Neural progenitor cell (in vitro differentiated cells): ENCODE data around the gene RELL1. TPM values are rescaled to one million over a fixed set of nuclear protein-coding genes. Genes with fewer than 3 reads are reported as not detected.

Source experiments
- DNase-seq: peaks from one replicate; pipeline ENCODE4 v3.0.0-alpha.2; 2016; ENCODE audit warnings: low spot score
- H2AFZ ChIP-seq: fragments of 200-600 bp; sonication (generic); replicated peaks from 2 replicates; pipeline ENCODE4 v1.6.1; 2016; ENCODE audit warnings: antibody characterized with exemption
- H3F3A ChIP-seq: fragments of 200-600 bp; sonication (generic); 2 replicates; pipeline ENCODE4 v1.6.1; 2016; ENCODE audit warnings: antibody characterized with exemption, low read depth
- H3K27ac ChIP-seq: fragments of 200-600 bp; sonication (generic); 2 replicates; pipeline ENCODE4 v1.5.1; 2016; ENCODE audit warnings: mild to moderate bottlenecking
- H3K27me3 ChIP-seq: fragments of 200-600 bp; sonication (generic); 2 replicates; pipeline ENCODE4 v1.6.1; 2016; ENCODE audit warnings: mild to moderate bottlenecking, moderate library complexity
- H3K36me3 ChIP-seq: fragments of 200-600 bp; sonication (generic); 2 replicates; pipeline ENCODE4 v1.5.1; 2016
- H3K4me1 ChIP-seq: fragments of 200-600 bp; sonication (generic); 2 replicates; pipeline ENCODE4 v1.6.1; 2016; ENCODE audit warnings: mixed run types
- H3K4me2 ChIP-seq: fragments of 200-600 bp; sonication (generic); 2 replicates; pipeline ENCODE4 v1.6.1; 2016
- H3K4me3 ChIP-seq: fragments of 200-600 bp; sonication (generic); 2 replicates; pipeline ENCODE4 v1.5.1; 2016
- H3K79me2 ChIP-seq: fragments of 200-600 bp; sonication (generic); 2 replicates; pipeline ENCODE4 v1.6.1; 2016; ENCODE audit warnings: low read depth
- H3K9ac ChIP-seq: fragments of 200-600 bp; sonication (generic); 2 replicates; pipeline ENCODE4 v1.6.1; 2016
- H3K9me3 ChIP-seq: fragments of 200-600 bp; sonication (generic); 2 replicates; pipeline ENCODE4 v1.5.1; 2016; ENCODE audit warnings: low read depth
- H4K20me1 ChIP-seq: fragments of 200-600 bp; sonication (generic); 2 replicates; pipeline ENCODE4 v1.6.1; 2016; ENCODE audit warnings: low read depth
- H3K27ac Mint-ChIP-seq: 3 replicates; pipeline ENCODE4 v1.8.0; 2021; ENCODE audit warnings: mixed read lengths
- H3K27me3 Mint-ChIP-seq: 2 replicates; pipeline ENCODE4 v1.8.0; 2022; ENCODE audit warnings: low read depth, mild to moderate bottlenecking, inconsistent platforms, moderate library complexity, mixed read lengths; ENCODE audit not compliant: insufficient read depth
- H3K36me3 Mint-ChIP-seq: 3 replicates; pipeline ENCODE4 v1.8.0; 2021; ENCODE audit warnings: mixed read lengths
- H3K4me1 Mint-ChIP-seq: 3 replicates; pipeline ENCODE4 v1.8.0; 2021; ENCODE audit warnings: mixed read lengths
- H3K4me3 Mint-ChIP-seq: 3 replicates; pipeline ENCODE4 v1.8.0; 2021; ENCODE audit warnings: mild to moderate bottlenecking, moderate library complexity, mixed read lengths
- H3K9me3 Mint-ChIP-seq: 3 replicates; pipeline ENCODE4 v1.8.0; 2020; ENCODE audit warnings: mixed read lengths
- CTCF ChIP-seq: fragments of 200-600 bp; sonication (generic); IDR thresholded peaks from 2 replicates; pipeline ENCODE4 v1.5.1; 2017; ENCODE audit warnings: antibody characterized with exemption, mild to moderate bottlenecking
- EZH2 ChIP-seq: fragments of 200-600 bp; sonication (generic); IDR thresholded peaks from 2 replicates; pipeline ENCODE4 v1.6.1; 2017; ENCODE audit warnings: antibody characterized with exemption, mild to moderate bottlenecking, moderate library complexity
- EZH2phosphoT487 ChIP-seq: fragments of 200-600 bp; sonication (generic); IDR thresholded peaks from 2 replicates; pipeline ENCODE4 v1.6.1; 2017; ENCODE audit warnings: antibody characterized with exemption
- total RNA-seq: library from RNA; depleted of rRNA; stranded (reverse); fragments of >200 nt; gene quantifications from 2 replicates; pipeline ENCODE4 v1.2.3, GENCODE V29; 2015; ENCODE audit warnings: low replicate concordance

Gene RELL1
- total RNA-seq, 1 donor from 2014 or later = 12.1 TPM

- Mint-ChIP-seq H3K27me3 (no peaks in the 10 kb centered on the region), H3K27ac (no peak overlapping the region), H3K4me3 (no peak overlapping the region), H3K36me3 (no peaks in the 10 kb centered on the region), H3K4me1 (peaks cover 6% of the 10 kb centered on the region), H3K9me3 (no peaks in the 10 kb centered on the region)
- no peaks in the 10 kb centered on the region for H3K79me2 ChIP-seq
- no peak overlapping the region for H3K9ac ChIP-seq
- peaks cover 7% of the 10 kb centered on the region for H3F3A ChIP-seq
- no peaks in the 10 kb centered on the region for H3K9me3 ChIP-seq
- peaks cover 10% of the 10 kb centered on the region for H3K4me1 ChIP-seq
- H3K36me3 ChIP-seq = no peaks in the 10 kb centered on the region
- DNase-seq = no peak
- TF ChIP-seq CTCF = no peak
- no peak for TF ChIP-seq EZH2phosphoT487
- TF ChIP-seq EZH2 = no peak
- H3K27me3 ChIP-seq = no peaks in the 10 kb centered on the region
- no peak overlapping the region for H3K4me3 ChIP-seq
- H3K4me2 ChIP-seq = no peak overlapping the region
- no peak overlapping the region for H3K27ac ChIP-seq
- no peaks in the 10 kb centered on the region for H4K20me1 ChIP-seq
- no peak overlapping the region for H2AFZ ChIP-seq
Observed at GRCh38 chr4:37591349-37591748, 94.8 kb downstream of the RELL1 start.

GRCh38 chr4:37590016-37590415, 96.2 kb downstream of the RELL1 start:
- Histone ChIP-seq H4K20me1 (no peaks in the 10 kb centered on the region), H3F3A (peaks cover 7% of the 10 kb centered on the region), H3K4me3 (no peak overlapping the region), H3K4me2 (peak overlapping the region; percentile 16), H3K9ac (no peak overlapping the region), H3K36me3 (no peaks in the 10 kb centered on the region), H3K9me3 (no peaks in the 10 kb centered on the region), H3K27me3 (no peaks in the 10 kb centered on the region), H3K27ac (no peak overlapping the region), H3K79me2 (no peaks in the 10 kb centered on the region), H2AFZ (no peak overlapping the region), H3K4me1 (peaks cover 10% of the 10 kb centered on the region)
- H3K27me3 Mint-ChIP-seq = peaks cover 4% of the 10 kb centered on the region
- H3K4me3 Mint-ChIP-seq = no peak overlapping the region
- peaks cover 6% of the 10 kb centered on the region for H3K4me1 Mint-ChIP-seq
- TF ChIP-seq EZH2phosphoT487 = no peak
- no peak for TF ChIP-seq EZH2
- TF ChIP-seq CTCF = no peak
- H3K27ac Mint-ChIP-seq = no peak overlapping the region
- no peaks in the 10 kb centered on the region for H3K9me3 Mint-ChIP-seq
- H3K36me3 Mint-ChIP-seq = no peaks in the 10 kb centered on the region
- no peak for DNase-seq

DNA sequence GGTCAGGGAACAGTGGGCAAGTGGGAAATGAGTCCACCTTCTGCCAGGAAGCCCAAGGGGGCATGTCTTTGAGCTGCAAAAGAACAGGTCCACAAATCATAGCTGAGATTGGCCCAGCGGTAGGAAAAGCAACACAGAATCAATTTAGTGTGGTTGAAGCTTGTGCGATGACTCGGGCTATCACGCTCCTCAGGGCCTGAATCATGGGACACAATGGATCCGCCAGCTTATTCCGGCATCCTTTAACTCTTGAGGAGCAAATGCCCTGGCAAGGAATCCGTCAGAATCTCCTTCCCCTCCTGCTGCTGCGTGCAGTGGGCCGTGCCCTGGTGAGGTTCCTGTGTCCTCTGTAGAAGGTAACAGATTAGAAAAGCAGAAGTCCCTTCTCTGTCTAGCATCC, 98.0 kb downstream of the RELL1 start:
- Histone ChIP-seq H3K9ac (no peak overlapping the region), H2AFZ (no peak overlapping the region), H3K9me3 (no peaks in the 10 kb centered on the region), H3K4me3 (no peak overlapping the region), H3K4me2 (no peak overlapping the region), H3K27me3 (no peaks in the 10 kb centered on the region), H3K4me1 (peaks cover 10% of the 10 kb centered on the region), H3F3A (peaks cover 7% of the 10 kb centered on the region), H3K36me3 (no peaks in the 10 kb centered on the region), H3K79me2 (no peaks in the 10 kb centered on the region), H4K20me1 (no peaks in the 10 kb centered on the region), H3K27ac (no peak overlapping the region)
- Mint-ChIP-seq H3K9me3 (no peaks in the 10 kb centered on the region), H3K27me3 (peaks cover 4% of the 10 kb centered on the region), H3K27ac (no peak overlapping the region), H3K4me1 (peaks cover 4% of the 10 kb centered on the region), H3K36me3 (no peaks in the 10 kb centered on the region), H3K4me3 (no peak overlapping the region)
- TF ChIP-seq EZH2phosphoT487 (no peak), CTCF (no peak), EZH2 (no peak)
- DNase-seq = no peak
